MM.1S (cell line): ENCODE results near the gene ADARB1.

Source experiments
- DNase-seq: peaks from one replicate; pipeline ENCODE4 v3.0.0-alpha.2; 2015
- H2AFZ ChIP-seq: fragments of 300-600 bp; sonication (generic); 2 replicates; pipeline ENCODE4 v1.6.0; 2016; ENCODE audit warnings: antibody characterized with exemption, low read length
- H3F3A ChIP-seq: fragments of 300-600 bp; sonication (generic); 2 replicates; pipeline ENCODE4 v1.6.1; 2016; ENCODE audit warnings: mild to moderate bottlenecking, antibody characterized with exemption, low read length, moderate library complexity, mixed read lengths; ENCODE audit not compliant: insufficient read depth
- H3K27ac ChIP-seq: fragments of 300-600 bp; sonication (generic); 2 replicates; pipeline ENCODE4 v1.5.1; 2016; ENCODE audit warnings: mild to moderate bottlenecking, low read length
- H3K27me3 ChIP-seq: fragments of 300-600 bp; sonication (generic); replicated peaks from 2 replicates; pipeline ENCODE4 v1.6.0; 2016; ENCODE audit warnings: low read length; ENCODE audit not compliant: insufficient read depth
- H3K36me3 ChIP-seq: fragments of 300-600 bp; sonication (generic); replicated peaks from 2 replicates; pipeline ENCODE4 v1.6.1; 2016; ENCODE audit warnings: mild to moderate bottlenecking, low read length, mixed read lengths; ENCODE audit not compliant: insufficient read depth
- H3K4me1 ChIP-seq: fragments of 300-600 bp; sonication (generic); 2 replicates; pipeline ENCODE4 v1.6.1; 2016; ENCODE audit warnings: low read length, mixed read lengths
- H3K4me2 ChIP-seq: fragments of 300-600 bp; sonication (generic); 2 replicates; pipeline ENCODE4 v1.6.0; 2016; ENCODE audit warnings: low read depth, low read length
- H3K4me3 ChIP-seq: fragments of 300-600 bp; sonication (generic); 2 replicates; pipeline ENCODE4 v1.5.1; 2016; ENCODE audit warnings: low read length, mixed read lengths
- H3K79me2 ChIP-seq: fragments of 300-600 bp; sonication (generic); 2 replicates; pipeline ENCODE4 v1.6.1; 2016; ENCODE audit warnings: mixed run types, low read length, mixed read lengths
- H3K9ac ChIP-seq: fragments of 300-600 bp; sonication (generic); 2 replicates; pipeline ENCODE4 v1.6.1; 2016; ENCODE audit warnings: low read length, mixed read lengths
- H3K9me2 ChIP-seq: fragments of 300-600 bp; sonication (generic); replicated peaks from 2 replicates; pipeline ENCODE4 v1.6.1; 2016; ENCODE audit warnings: mild to moderate bottlenecking, low read length, mixed read lengths; ENCODE audit not compliant: insufficient read depth
- H3K9me3 ChIP-seq: fragments of 300-600 bp; sonication (generic); replicated peaks from 2 replicates; pipeline ENCODE4 v1.6.1; 2016; ENCODE audit warnings: mild to moderate bottlenecking, low read length, mixed read lengths; ENCODE audit not compliant: insufficient read depth
- H4K20me1 ChIP-seq: fragments of 300-600 bp; sonication (generic); 2 replicates; pipeline ENCODE4 v1.6.1; 2016; ENCODE audit warnings: mild to moderate bottlenecking, low read length, moderate library complexity, mixed read lengths; ENCODE audit not compliant: insufficient read depth
- CTCF ChIP-seq: fragments of 300-600 bp; sonication (generic); IDR thresholded peaks from 2 replicates; pipeline ENCODE4 v1.5.1; 2016; ENCODE audit warnings: antibody characterized with exemption, low read length, mixed read lengths
- EZH2 ChIP-seq: fragments of 300-600 bp; sonication (generic); optimal IDR thresholded peaks from 2 replicates; pipeline ENCODE3; 2017; ENCODE audit warnings: low read depth, mild to moderate bottlenecking, antibody characterized with exemption, low read length, mixed read lengths
- EZH2phosphoT487 ChIP-seq: fragments of 300-600 bp; sonication (generic); IDR thresholded peaks from 2 replicates; pipeline ENCODE4 v1.6.1; 2018; ENCODE audit warnings: antibody characterized with exemption, low read length

ADARB1 gene

GRCh38 chr21:45074048-45074817 lies at the start of gene ADARB1:
Gene ADARB1, plus strand, starts transcription at chr21:45074580. Its CDS starts 97,077 bp downstream, at chr21:45171657.
- Histone ChIP-seq H3K27ac (no peak within 1 kb of the TSS), H4K20me1 (no peaks in the 10 kb centered on the region), H3K9ac (peak within 1 kb of the TSS; percentile 45; the same call in 1 of the 2 replicates), H3K27me3 (peaks cover 89% of the 10 kb centered on the region), H2AFZ (peak within 1 kb of the TSS; percentile 68), H3K4me3 (peak within 1 kb of the TSS; percentile 72), H3K9me2 (no peaks in the 10 kb centered on the region), H3K4me1 (no peaks in the 10 kb centered on the region), H3K79me2 (no peaks in the 10 kb centered on the region), H3K36me3 (no peaks in the 10 kb centered on the region), H3K4me2 (peak within 1 kb of the TSS; percentile 67), H3F3A (no peaks in the 10 kb centered on the region), H3K9me3 (no peaks in the 10 kb centered on the region)
- TF ChIP-seq CTCF (no peak), EZH2 (no peak), EZH2phosphoT487 (no peak)
- peak; percentile 75 for DNase-seq

GRCh38 chr21:45026066-45026745 lies 48.2 kb upstream of the ADARB1 start:
- H3K9ac ChIP-seq, result no peak overlapping the region
- no peak overlapping the region for H3K27ac ChIP-seq

DNA sequence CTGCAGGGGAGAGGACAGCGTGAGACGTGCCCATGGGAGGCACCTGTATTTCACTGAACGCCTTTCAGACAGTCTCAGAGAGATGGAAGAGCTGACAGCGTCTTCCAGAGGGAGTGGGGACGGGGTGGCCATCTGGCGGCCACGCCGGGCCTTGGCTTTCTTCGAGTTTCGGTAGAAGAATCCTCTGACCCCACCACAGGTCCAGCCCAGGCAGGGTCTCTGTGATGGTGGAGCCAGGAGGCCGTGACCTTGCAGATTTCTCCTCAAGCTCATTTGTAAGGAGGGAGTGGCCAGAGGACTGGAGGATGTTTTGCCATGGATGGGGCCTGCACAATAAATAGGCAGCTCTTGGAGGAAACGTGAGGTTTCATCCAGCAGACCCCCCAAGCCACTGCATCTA lies 47.6 kb upstream of the ADARB1 start:
- H3K4me2 ChIP-seq, result no peak overlapping the region
- peaks cover 94% of the 10 kb centered on the region for H3K27me3 ChIP-seq

More at GRCh38 chr21:45026066-45026745, 48.2 kb upstream of the ADARB1 start:
- Histone ChIP-seq H3K27me3 (peaks cover 94% of the 10 kb centered on the region), H3F3A (no peaks in the 10 kb centered on the region), H3K79me2 (no peaks in the 10 kb centered on the region), H3K4me1 (no peaks in the 10 kb centered on the region), H3K9me2 (no peaks in the 10 kb centered on the region), H3K4me3 (no peak overlapping the region), H3K36me3 (no peaks in the 10 kb centered on the region), H3K4me2 (no peak overlapping the region), H2AFZ (no peak overlapping the region), H3K9me3 (no peaks in the 10 kb centered on the region), H4K20me1 (no peaks in the 10 kb centered on the region)
- TF ChIP-seq EZH2 (no peak), EZH2phosphoT487 (no peak), CTCF (no peak)
- DNase-seq, result no peak

More for the DNA sequence above, 47.6 kb upstream of the ADARB1 start:
- Histone ChIP-seq H3K79me2 (no peaks in the 10 kb centered on the region), H3K4me1 (no peaks in the 10 kb centered on the region), H3K36me3 (no peaks in the 10 kb centered on the region), H3K9ac (no peak overlapping the region), H3K9me2 (no peaks in the 10 kb centered on the region), H3K4me3 (no peak overlapping the region), H2AFZ (no peak overlapping the region), H3F3A (no peaks in the 10 kb centered on the region), H3K27ac (no peak overlapping the region), H4K20me1 (no peaks in the 10 kb centered on the region), H3K9me3 (no peaks in the 10 kb centered on the region)
- no peak for DNase-seq
- no peak for TF ChIP-seq CTCF
- TF ChIP-seq EZH2phosphoT487, result no peak
- TF ChIP-seq EZH2, result no peak
